ENCODE data around the gene TMEM106A.
A peak's percentile ranks its signal among the peaks of the same experiment; 100 is the strongest.

DNA sequence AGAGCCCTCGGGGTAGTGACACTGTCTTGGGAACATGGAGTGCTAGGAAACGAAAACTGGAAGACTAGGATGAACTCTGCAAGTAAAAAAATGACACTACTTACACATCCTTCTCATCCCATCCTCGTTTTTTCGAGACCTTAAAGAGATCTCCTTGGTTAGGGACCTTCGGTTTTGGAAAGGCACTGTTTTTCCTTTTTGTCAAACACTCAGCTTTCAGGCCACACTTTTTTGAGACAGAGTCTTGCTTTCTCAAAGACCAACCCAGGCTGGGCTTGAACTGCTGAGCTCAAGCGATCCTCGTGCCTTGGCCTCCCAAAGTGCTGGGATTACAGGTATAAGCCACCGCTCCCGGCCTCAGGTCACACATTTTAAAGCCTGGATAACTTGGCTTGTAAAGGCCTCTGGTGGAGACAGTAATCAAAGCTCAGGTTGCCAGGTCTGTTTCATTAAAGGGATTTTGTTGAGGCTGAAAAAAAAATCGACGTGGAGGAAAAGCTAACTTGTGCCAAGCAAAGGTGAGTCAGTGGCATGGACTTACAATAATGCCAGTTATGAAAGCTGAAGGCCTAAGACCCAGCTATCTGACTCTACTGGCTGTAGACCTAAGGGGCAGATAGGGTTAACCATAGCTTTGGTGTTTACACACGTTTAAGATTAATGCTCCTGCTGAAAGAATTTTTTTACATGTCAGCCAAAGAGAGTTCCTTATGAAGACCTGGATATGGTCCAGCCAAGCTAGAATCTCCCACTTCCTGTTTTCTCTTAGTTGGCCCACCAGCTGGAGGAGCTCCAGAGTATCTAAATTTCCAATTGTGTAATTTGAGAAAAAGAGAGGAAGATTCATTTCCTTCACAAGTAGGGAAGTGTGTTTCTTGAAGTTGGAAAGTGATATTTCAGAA lies 39.8 kb upstream of the TMEM106A start:
- TF ChIP-seq XRCC5 (optimal IDR thresholded peaks at IDR 0.05; ENCODE audit: low read length): no peak
- TF ChIP-seq, protein P1, sequence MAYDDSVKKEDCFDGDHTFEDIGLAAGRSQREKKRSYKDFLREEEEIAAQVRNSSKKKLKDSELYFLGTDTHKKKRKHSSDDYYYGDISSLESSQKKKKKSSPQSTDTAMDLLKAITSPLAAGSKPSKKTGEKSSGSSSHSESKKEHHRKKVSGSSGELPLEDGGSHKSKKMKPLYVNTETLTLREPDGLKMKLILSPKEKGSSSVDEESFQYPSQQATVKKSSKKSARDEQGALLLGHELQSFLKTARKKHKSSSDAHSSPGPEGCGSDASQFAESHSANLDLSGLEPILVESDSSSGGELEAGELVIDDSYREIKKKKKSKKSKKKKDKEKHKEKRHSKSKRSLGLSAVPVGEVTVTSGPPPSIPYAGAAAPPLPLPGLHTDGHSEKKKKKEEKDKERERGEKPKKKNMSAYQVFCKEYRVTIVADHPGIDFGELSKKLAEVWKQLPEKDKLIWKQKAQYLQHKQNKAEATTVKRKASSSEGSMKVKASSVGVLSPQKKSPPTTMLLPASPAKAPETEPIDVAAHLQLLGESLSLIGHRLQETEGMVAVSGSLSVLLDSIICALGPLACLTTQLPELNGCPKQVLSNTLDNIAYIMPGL (CRISPR knock-in tag; IDR thresholded peaks at IDR 0.05; ENCODE audit: borderline replicate concordance in 1 of 2, low read depth in 1 of 2): peak; percentile 50 to 54; a peak in 2 of 4 replicates
- TF ChIP-seq, protein P2, sequence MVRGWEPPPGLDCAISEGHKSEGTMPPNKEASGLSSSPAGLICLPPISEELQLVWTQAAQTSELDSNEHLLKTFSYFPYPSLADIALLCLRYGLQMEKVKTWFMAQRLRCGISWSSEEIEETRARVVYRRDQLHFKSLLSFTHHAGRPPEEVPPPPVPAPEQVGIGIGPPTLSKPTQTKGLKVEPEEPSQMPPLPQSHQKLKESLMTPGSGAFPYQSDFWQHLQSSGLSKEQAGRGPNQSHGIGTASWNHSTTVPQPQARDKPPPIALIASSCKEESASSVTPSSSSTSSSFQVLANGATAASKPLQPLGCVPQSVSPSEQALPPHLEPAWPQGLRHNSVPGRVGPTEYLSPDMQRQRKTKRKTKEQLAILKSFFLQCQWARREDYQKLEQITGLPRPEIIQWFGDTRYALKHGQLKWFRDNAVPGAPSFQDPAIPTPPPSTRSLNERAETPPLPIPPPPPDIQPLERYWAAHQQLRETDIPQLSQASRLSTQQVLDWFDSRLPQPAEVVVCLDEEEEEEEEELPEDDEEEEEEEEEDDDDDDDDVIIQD (CRISPR knock-in tag; IDR thresholded peaks at IDR 0.05; ENCODE audit: low read depth): no peak
- TF ChIP-seq FOSL1 (CRISPR knock-in tag; IDR thresholded peaks at IDR 0.05; ENCODE audit: borderline replicate concordance): no peak
- TF ChIP-seq ZNF138 (CRISPR knock-in tag; IDR thresholded peaks at IDR 0.05; ENCODE audit: low read depth): no peak
- no peak for TF ChIP-seq POLR2A (IDR thresholded peaks at IDR 0.05; ENCODE audit: insufficient read depth in 1 of 2, low read depth in 2 of 2, low read length in 2 of 2)

Data from HepG2 (cell line).